Adipocyte (in vitro differentiated cells): Measurements from ENCODE around the gene CORO2B.
A peak's percentile ranks its signal among the peaks of the same experiment; 100 is the strongest.

Experiments used
- DNase-seq: peaks from one replicate; pipeline ENCODE4 v3.0.0-alpha.2; 2015; ENCODE audit warnings: low read depth
- H3K27me3 ChIP-seq: replicated peaks from 2 replicates; pipeline ENCODE4 v1.7.0; 2013; ENCODE audit warnings: mild to moderate bottlenecking, low read length, moderate library complexity; ENCODE audit not compliant: control insufficient read depth, insufficient read depth
- H3K36me3 ChIP-seq: 2 replicates; pipeline ENCODE4 v1.7.0; 2013; ENCODE audit warnings: low read length, mild to moderate bottlenecking, moderate library complexity; ENCODE audit not compliant: control insufficient read depth, insufficient read depth, severe bottlenecking
- H3K4me1 ChIP-seq: 2 replicates; pipeline ENCODE4 v1.7.0; 2013; ENCODE audit warnings: mild to moderate bottlenecking, low read length, moderate library complexity; ENCODE audit not compliant: control insufficient read depth, insufficient read depth
- H3K4me3 ChIP-seq: 2 replicates; pipeline ENCODE4 v1.7.0; 2013; ENCODE audit warnings: mild to moderate bottlenecking, low read length, moderate library complexity
- H3K9ac ChIP-seq: 2 replicates; pipeline ENCODE4 v1.7.0; 2013; ENCODE audit warnings: mild to moderate bottlenecking, low read length, moderate library complexity
- H3K9me3 ChIP-seq: 2 replicates; pipeline ENCODE4 v1.7.0; 2013; ENCODE audit warnings: mild to moderate bottlenecking, low read length, moderate library complexity; ENCODE audit not compliant: control insufficient read depth

The CORO2B gene, protein sequence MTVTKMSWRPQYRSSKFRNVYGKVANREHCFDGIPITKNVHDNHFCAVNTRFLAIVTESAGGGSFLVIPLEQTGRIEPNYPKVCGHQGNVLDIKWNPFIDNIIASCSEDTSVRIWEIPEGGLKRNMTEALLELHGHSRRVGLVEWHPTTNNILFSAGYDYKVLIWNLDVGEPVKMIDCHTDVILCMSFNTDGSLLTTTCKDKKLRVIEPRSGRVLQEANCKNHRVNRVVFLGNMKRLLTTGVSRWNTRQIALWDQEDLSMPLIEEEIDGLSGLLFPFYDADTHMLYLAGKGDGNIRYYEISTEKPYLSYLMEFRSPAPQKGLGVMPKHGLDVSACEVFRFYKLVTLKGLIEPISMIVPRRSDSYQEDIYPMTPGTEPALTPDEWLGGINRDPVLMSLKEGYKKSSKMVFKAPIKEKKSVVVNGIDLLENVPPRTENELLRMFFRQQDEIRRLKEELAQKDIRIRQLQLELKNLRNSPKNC

DNA sequence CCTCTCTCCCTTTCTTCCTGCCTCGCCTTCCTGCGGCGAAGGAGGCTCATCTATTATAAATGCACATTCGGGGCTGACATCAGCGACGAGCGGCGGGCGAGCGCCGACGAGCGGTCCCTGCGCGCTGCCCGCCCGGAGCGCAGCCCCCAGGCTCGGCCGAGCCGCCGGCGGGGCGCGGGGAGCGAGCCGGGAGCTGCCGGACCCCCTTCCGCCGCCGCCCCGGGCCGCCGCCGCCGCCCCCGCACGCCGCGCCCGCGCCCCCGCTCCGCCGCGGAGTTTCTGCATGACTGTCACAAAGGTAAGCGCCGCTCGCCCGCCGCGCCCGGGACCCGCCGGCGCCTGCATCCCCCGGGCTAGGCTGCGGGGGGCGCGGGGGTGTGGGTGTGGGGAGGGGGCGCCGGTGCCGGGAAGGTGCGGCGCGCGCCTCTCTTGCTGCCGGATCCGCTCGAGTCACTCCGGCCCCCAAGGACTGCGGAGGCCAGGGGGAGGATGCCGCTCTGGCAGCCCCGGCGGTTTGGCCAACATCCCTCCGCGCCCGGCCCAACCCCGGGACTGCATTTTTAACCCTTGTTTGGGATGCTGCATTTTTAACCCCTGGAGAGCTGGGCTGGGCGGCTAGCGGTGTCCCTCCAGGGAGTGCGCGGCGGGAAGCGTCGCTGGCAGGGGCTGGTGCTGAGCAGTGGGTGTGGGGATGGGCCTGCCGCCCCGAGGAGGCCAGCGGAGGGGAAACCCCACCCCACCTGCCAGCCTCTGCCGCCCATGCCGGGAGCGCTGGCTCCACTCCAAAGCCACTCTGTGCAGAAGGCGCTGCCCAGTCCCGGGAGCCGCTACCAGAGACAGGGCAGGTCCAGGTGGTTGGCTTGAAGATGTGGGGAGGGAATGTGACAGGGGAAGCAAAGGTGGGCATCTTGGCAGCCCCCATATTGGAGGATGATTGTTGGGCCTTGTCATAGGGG, at the start of gene CORO2B:
Gene CORO2B (plus strand): TSS at position 14 of the 956 bp plus-strand sequence. CDS start 270 bp downstream, at position 284.
- H3K4me1 ChIP-seq, result peaks cover 34% of the 10 kb centered on the region
- peak; percentile 59 for DNase-seq

GRCh38 chr15:68531387-68532179, 47.2 kb upstream of the CORO2B start:
- Histone ChIP-seq H3K9me3 (peaks cover 21% of the 10 kb centered on the region), H3K27me3 (no peaks in the 10 kb centered on the region), H3K4me3 (no peak overlapping the region), H3K4me1 (peaks cover 15% of the 10 kb centered on the region), H3K36me3 (no peaks in the 10 kb centered on the region), H3K9ac (no peak overlapping the region)
- DNase-seq, result no peak

More for the DNA sequence above, at the start of gene CORO2B:
- Histone ChIP-seq H3K27me3 (no peaks in the 10 kb centered on the region), H3K4me3 (peak within 1 kb of the TSS; percentile 84), H3K36me3 (no peaks in the 10 kb centered on the region), H3K9me3 (no peaks in the 10 kb centered on the region), H3K9ac (peak within 1 kb of the TSS; percentile 82)

DNA sequence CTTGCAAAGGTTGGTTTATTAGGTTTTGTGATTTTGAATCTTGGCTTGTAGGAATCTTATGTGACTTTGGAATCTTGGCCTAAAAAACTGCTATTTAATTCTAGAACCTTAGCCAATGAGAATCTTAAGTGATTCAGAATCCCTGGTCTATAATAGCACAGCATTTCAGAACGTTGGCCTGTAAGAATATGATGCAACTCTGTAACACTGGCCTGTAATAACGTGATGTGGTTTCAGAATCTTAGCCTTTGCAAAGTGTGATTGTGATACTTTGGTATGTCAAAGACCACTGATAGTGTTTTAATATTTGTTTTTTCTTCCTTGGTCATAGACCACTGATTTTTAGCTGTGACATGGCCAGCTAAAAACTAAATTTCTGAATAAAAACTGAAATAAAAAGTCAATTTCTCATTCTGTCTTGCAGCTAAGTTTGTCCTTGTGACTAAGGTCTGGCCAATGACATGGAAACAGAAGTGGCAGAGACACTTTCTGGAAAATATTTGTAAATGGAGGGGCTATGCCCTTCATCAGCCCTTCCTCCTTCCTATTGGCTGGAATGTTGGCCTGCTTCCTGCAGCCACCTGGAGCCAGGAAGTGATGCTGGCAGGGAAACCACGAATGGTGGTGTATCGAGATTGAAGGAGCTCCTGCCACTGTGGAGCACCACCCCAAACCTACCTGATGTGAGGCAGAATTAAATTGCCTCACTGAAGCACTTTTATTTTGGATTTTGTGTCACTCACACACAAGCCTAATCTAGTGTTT, 42.3 kb upstream of the CORO2B start:
- peak; percentile 94 for DNase-seq
- peak overlapping the region; percentile 6 for H3K4me3 ChIP-seq
- H3K27me3 ChIP-seq, result no peaks in the 10 kb centered on the region
- peaks cover 19% of the 10 kb centered on the region for H3K9me3 ChIP-seq
- peaks cover 25% of the 10 kb centered on the region for H3K4me1 ChIP-seq
- peak overlapping the region; percentile 78 for H3K9ac ChIP-seq
- H3K36me3 ChIP-seq, result no peaks in the 10 kb centered on the region

DNA sequence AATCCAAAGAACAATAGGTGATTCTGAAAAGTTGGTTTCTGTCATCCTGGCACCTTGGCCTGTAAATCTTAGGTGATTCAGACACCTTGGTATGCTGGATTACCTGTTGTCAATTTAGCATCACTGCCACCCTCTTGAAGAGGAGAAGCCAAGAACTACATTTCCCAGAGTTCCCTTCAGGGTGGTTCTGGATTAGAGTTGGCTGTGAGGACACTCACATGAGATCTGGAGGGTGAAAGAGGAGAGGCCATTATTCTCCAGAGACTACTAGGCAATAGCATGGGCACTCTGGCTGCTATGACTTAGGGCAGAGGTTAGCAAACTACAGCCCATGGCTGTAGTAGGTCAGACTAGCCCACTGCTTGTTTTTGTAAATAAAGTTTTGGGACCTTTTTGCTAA, 41.7 kb upstream of the CORO2B start:
- H3K36me3 ChIP-seq, result no peaks in the 10 kb centered on the region
- H3K9ac ChIP-seq, result peak overlapping the region; percentile 78
- DNase-seq, result no peak
- no peaks in the 10 kb centered on the region for H3K27me3 ChIP-seq
- peaks cover 25% of the 10 kb centered on the region for H3K4me1 ChIP-seq
- peaks cover 16% of the 10 kb centered on the region for H3K9me3 ChIP-seq
- H3K4me3 ChIP-seq, result peak overlapping the region; percentile 6

DNA sequence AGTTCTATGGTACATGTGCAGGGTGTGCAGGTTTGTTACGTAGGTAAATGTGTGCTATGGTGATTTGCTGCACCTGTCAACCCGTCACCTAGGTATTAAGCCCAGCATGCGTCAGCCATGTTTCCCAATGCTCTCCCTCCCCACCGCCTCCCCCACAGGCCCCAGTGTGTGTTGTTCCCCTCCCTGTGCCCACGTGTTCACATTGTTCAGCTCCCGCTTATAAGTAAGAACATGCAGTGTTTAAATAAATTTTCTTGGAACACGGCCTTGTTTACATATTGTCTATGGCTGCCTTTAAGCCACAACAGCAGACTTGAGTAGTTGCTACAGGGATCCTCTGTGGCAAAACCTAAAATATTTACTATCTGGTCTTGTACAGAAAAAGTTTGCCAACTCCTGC, 41.3 kb upstream of the CORO2B start:
- no peaks in the 10 kb centered on the region for H3K27me3 ChIP-seq
- peak overlapping the region; percentile 78 for H3K9ac ChIP-seq
- peaks cover 12% of the 10 kb centered on the region for H3K9me3 ChIP-seq

GRCh38 chr15:68538311-68538710, 40.5 kb upstream of the CORO2B start:
- no peaks in the 10 kb centered on the region for H3K27me3 ChIP-seq
- peaks cover 36% of the 10 kb centered on the region for H3K4me1 ChIP-seq
- DNase-seq, result no peak
- peaks cover 6% of the 10 kb centered on the region for H3K9me3 ChIP-seq
- no peak overlapping the region for H3K4me3 ChIP-seq
- H3K9ac ChIP-seq, result no peak overlapping the region
- no peaks in the 10 kb centered on the region for H3K36me3 ChIP-seq

More for the DNA sequence above, 41.3 kb upstream of the CORO2B start:
- H3K4me1 ChIP-seq, result peaks cover 28% of the 10 kb centered on the region
- no peaks in the 10 kb centered on the region for H3K36me3 ChIP-seq
- no peak overlapping the region for H3K4me3 ChIP-seq
- DNase-seq, result no peak

DNA sequence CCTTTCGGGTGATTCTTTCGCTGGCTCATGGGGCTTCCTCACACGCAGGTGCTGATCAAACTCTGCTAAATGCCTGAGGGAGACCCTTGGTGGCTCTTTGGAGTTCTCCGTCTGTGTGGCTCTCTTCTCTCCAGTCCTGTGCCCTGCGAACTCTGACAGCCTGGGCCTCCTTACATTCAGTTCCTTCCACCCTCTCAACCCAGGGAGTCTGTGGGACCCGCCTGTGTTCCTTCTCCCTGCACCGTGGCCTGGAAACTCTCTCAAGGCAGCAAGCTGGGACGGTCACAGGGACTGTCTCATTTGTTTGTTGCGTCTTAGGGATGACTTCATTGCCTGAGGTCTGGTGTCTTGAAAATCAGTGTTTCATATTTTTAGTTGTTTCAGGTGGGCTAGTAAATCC, 37.0 kb upstream of the CORO2B start:
- peaks cover 29% of the 10 kb centered on the region for H3K4me1 ChIP-seq

DNA sequence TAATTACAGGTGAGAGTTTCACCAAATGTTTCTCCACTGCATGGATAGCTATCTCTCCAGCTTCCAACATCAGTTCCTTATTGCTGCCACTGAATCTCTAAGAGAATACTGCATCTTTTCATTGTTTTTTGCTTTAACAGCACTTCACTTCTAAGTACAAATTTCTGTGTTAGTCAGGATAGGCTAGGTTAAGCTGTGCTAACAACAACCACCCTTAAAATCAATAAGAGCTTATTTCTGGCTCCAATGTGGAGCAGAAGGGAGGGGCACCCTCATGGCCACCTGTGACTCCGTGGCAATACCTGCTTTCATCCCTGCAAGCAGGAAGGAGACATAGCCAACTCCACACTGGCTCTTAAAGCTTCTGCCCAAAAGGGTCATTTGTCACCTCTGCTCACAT, 36.4 kb upstream of the CORO2B start:
- H3K4me3 ChIP-seq, result no peak overlapping the region
- no peaks in the 10 kb centered on the region for H3K36me3 ChIP-seq
- H3K9me3 ChIP-seq, result peaks cover 6% of the 10 kb centered on the region
- DNase-seq, result no peak
- peaks cover 23% of the 10 kb centered on the region for H3K4me1 ChIP-seq
- H3K27me3 ChIP-seq, result no peaks in the 10 kb centered on the region
- peak overlapping the region; percentile 67 for H3K9ac ChIP-seq

More for the DNA sequence above, 37.0 kb upstream of the CORO2B start:
- peaks cover 6% of the 10 kb centered on the region for H3K9me3 ChIP-seq
- no peaks in the 10 kb centered on the region for H3K36me3 ChIP-seq
- no peak overlapping the region for H3K4me3 ChIP-seq
- DNase-seq, result no peak
- H3K9ac ChIP-seq, result no peak overlapping the region
- no peaks in the 10 kb centered on the region for H3K27me3 ChIP-seq

DNA sequence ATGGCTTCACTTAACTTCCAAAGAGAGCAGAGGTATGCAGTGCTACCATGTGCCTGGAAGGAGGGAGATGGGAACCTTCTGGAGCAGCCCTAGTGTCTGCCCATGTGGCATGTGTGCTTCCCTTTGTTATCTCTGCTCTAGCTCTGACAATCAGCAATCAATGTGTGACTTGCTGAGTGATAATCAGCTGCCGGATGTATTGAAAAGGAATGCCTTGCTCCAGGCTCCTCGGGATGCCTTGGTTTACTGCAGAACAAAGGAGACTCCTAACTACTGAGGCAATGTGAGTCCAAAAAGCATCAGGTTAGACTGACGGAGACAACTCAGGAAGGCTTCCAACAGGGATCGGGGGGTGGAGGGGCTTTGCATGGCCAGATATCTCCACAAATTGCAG, 36.0 kb upstream of the CORO2B start:
- no peaks in the 10 kb centered on the region for H3K36me3 ChIP-seq
- H3K4me3 ChIP-seq, result no peak overlapping the region
- H3K4me1 ChIP-seq, result peaks cover 19% of the 10 kb centered on the region
- peak overlapping the region; percentile 67 for H3K9ac ChIP-seq
- DNase-seq, result no peak
- H3K9me3 ChIP-seq, result peaks cover 6% of the 10 kb centered on the region
- H3K27me3 ChIP-seq, result no peaks in the 10 kb centered on the region
